Fibroblast of lung (primary cell): ENCODE data around the gene CRIP3.

ENCODE experiments used
- CTCF ChIP-seq, 2 donors: IDR thresholded peaks in 1 of 2; conservative IDR thresholded peaks in 1 of 2; 1 replicate in 1 of 2; 2 replicates in 1 of 2; pipeline ENCODE4 v1.5.1; 2011 to 2012; ENCODE audit warnings: low read length in 2 of 2, control low read depth in 1 of 2, inconsistent platforms in 1 of 2, low read depth in 1 of 2, mild to moderate bottlenecking in 1 of 2
- EZH2 ChIP-seq: IDR thresholded peaks from 2 replicates; pipeline ENCODE4 v1.5.1; 2012; ENCODE audit warnings: low read length, control low read depth, mild to moderate bottlenecking; ENCODE audit errors: missing control alignments

DNA sequence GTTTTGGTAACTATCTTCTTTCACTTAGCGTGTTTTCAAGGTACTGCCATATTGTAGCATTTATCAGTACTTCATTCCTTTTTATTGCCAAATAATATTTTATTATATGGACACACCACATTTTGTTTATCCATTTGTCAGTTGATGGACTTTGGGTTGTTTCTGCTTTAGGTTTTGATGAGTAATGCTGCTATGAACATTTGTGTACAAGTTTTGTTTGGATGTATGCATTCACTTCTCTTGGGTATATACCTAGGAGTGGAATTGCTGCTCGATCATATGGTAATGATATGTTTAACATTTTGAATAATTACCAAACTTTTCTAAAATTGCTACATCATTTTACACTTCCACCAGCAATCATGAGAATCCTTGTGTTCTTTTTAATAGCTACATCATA lies 16.9 kb downstream of the CRIP3 start:
- TF ChIP-seq CTCF (conservative IDR thresholded peaks at IDR 0.05 in 1 of 2, IDR thresholded peaks at IDR 0.05 in 1 of 2; ENCODE audit: low read depth in 1 of 2, low read length in 2 of 2), result no peak
- TF ChIP-seq EZH2, result no peak
